H9 (cell line): ENCODE data around the gene TMEM164. TPM values are rescaled to one million over a fixed set of nuclear protein-coding genes. Genes with fewer than 3 reads are reported as not detected.

Experiments
- DNase-seq: peaks from one replicate; pipeline ENCODE4 v3.0.0-alpha.2; 2017
- H2AFZ ChIP-seq: one replicate; pipeline ENCODE4 v1.6.1; 2013; ENCODE audit warnings: mild to moderate bottlenecking, low read length, control low read depth, moderate library complexity
- H2AK5ac ChIP-seq: 2 replicates; pipeline ENCODE4 v1.6.1; 2013; ENCODE audit warnings: low read length, control low read depth, mixed read lengths; ENCODE audit not compliant: insufficient read length
- H2BK120ac ChIP-seq: one replicate; pipeline ENCODE4 v1.6.1; 2013; ENCODE audit warnings: low read depth, mild to moderate bottlenecking, low read length, control low read depth, inconsistent platforms; ENCODE audit not compliant: poor library complexity, severe bottlenecking
- H2BK12ac ChIP-seq: 2 replicates; pipeline ENCODE4 v1.6.1; 2013; ENCODE audit warnings: low read length, control low read depth, mixed read lengths, low read depth; ENCODE audit not compliant: insufficient read length
- H2BK15ac ChIP-seq: 2 replicates; pipeline ENCODE4 v1.6.1; 2013; ENCODE audit warnings: low read depth, low read length, control low read depth
- H2BK20ac ChIP-seq: one replicate; pipeline ENCODE4 v1.6.1; 2013; ENCODE audit warnings: low read depth, mild to moderate bottlenecking, low read length, control low read depth, inconsistent platforms; ENCODE audit not compliant: poor library complexity, severe bottlenecking
- H2BK5ac ChIP-seq: 2 replicates; pipeline ENCODE4 v1.6.1; 2013; ENCODE audit warnings: low read length, control low read depth, mixed read lengths; ENCODE audit not compliant: insufficient read length
- H3K14ac ChIP-seq: 2 replicates; pipeline ENCODE4 v1.6.1; 2013; ENCODE audit warnings: low read length, control low read depth; ENCODE audit not compliant: insufficient read depth
- H3K18ac ChIP-seq: 2 replicates; pipeline ENCODE4 v1.6.1; 2013; ENCODE audit warnings: low read depth, mild to moderate bottlenecking, mixed read lengths, low read length, control low read depth; ENCODE audit not compliant: insufficient read length
- H3K23ac ChIP-seq: 2 replicates; pipeline ENCODE4 v1.6.1; 2013; ENCODE audit warnings: low read length, control low read depth, mixed read lengths, low read depth; ENCODE audit not compliant: insufficient read length
- H3K23me2 ChIP-seq: 2 replicates; pipeline ENCODE4 v1.6.1; 2013; ENCODE audit warnings: low read depth, mild to moderate bottlenecking, mixed read lengths, low read length, control low read depth; ENCODE audit not compliant: insufficient read length, poor library complexity, severe bottlenecking
- H3K27ac ChIP-seq: 2 replicates; pipeline ENCODE4 v1.5.1; 2013; ENCODE audit warnings: low read length, control low read depth, mixed read lengths, low read depth; ENCODE audit not compliant: insufficient read length
- H3K27me3 ChIP-seq: 2 replicates; pipeline ENCODE4 v1.6.1; 2013; ENCODE audit warnings: low read length, control low read depth, inconsistent platforms; ENCODE audit not compliant: insufficient read depth
- H3K4ac ChIP-seq: 2 replicates; pipeline ENCODE4 v1.6.1; 2013; ENCODE audit warnings: low read depth, mild to moderate bottlenecking, control low read depth, inconsistent platforms, low read length, moderate library complexity
- H3K4me1 ChIP-seq: 2 replicates; pipeline ENCODE4 v1.6.1; 2013; ENCODE audit warnings: low read length, control low read depth, inconsistent platforms; ENCODE audit not compliant: insufficient read depth
- H3K4me2 ChIP-seq: 2 replicates; pipeline ENCODE4 v1.6.1; 2013; ENCODE audit warnings: low read length, control low read depth, mixed read lengths; ENCODE audit not compliant: insufficient read length, insufficient read depth
- H3K56ac ChIP-seq: 2 replicates; pipeline ENCODE4 v1.6.1; 2013; ENCODE audit warnings: low read depth, mild to moderate bottlenecking, mixed read lengths, low read length, control low read depth; ENCODE audit not compliant: insufficient read length
- H3K79me1 ChIP-seq: 2 replicates; pipeline ENCODE4 v1.6.1; 2013; ENCODE audit warnings: low read depth, mild to moderate bottlenecking, moderate library complexity, low read length, control low read depth, inconsistent platforms; ENCODE audit not compliant: insufficient read depth, poor library complexity, severe bottlenecking
- H3K79me2 ChIP-seq: 2 replicates; pipeline ENCODE4 v1.6.1; 2013; ENCODE audit warnings: low read length, control low read depth, inconsistent platforms; ENCODE audit not compliant: insufficient read depth
- H3K9ac ChIP-seq: 2 replicates; pipeline ENCODE4 v1.6.1; 2013; ENCODE audit warnings: low read length, control low read depth, mixed read lengths; ENCODE audit not compliant: insufficient read length; ENCODE audit errors: extremely low read depth
- H3K9me3 ChIP-seq: one replicate; pipeline ENCODE4 v1.6.1; 2013; ENCODE audit warnings: low read depth, low read length, inconsistent platforms; ENCODE audit not compliant: control insufficient read depth
- H3T11ph ChIP-seq: one replicate; pipeline ENCODE4 v1.6.1; 2013; ENCODE audit warnings: mild to moderate bottlenecking, low read length, control low read depth, inconsistent platforms
- H4K20me1 ChIP-seq: one replicate; pipeline ENCODE4 v1.6.1; 2013; ENCODE audit not compliant: control insufficient read depth, insufficient read length, insufficient read depth
- H4K5ac ChIP-seq: 2 replicates; pipeline ENCODE4 v1.6.1; 2013; ENCODE audit warnings: low read depth, mild to moderate bottlenecking, mixed read lengths, low read length, control low read depth; ENCODE audit not compliant: insufficient read length
- H4K8ac ChIP-seq: replicated peaks from 2 replicates; pipeline ENCODE4 v1.6.1; 2013; ENCODE audit warnings: low read length, control low read depth, mixed read lengths, low read depth; ENCODE audit not compliant: insufficient read length
- H4K91ac ChIP-seq: 2 replicates; pipeline ENCODE4 v1.6.1; 2013; ENCODE audit warnings: low read depth, mild to moderate bottlenecking, moderate library complexity, mixed read lengths, low read length, control low read depth; ENCODE audit not compliant: insufficient read length
- H3K27ac Mint-ChIP-seq, 3 experiments: 2 replicates in 2 of 3; 3 replicates in 1 of 3; pipeline ENCODE4 v1.8.0; 2020 to 2021; ENCODE audit warnings: mixed read lengths in 3 of 3, mild to moderate bottlenecking in 1 of 3, moderate library complexity in 1 of 3
- H3K27me3 Mint-ChIP-seq: 2 replicates; pipeline ENCODE4 v1.8.0; 2021; ENCODE audit warnings: low read depth, mild to moderate bottlenecking, moderate library complexity, mixed read lengths
- H3K36me3 Mint-ChIP-seq, 3 experiments: 2 replicates in 2 of 3; 3 replicates in 1 of 3; pipeline ENCODE4 v1.8.0; 2020 to 2021; ENCODE audit warnings: low read depth in 3 of 3, mixed read lengths in 3 of 3; ENCODE audit not compliant: insufficient read depth in 1 of 3
- H3K4me1 Mint-ChIP-seq, 2 experiments: 2 replicates each; pipeline ENCODE4 v1.8.0; 2020; ENCODE audit warnings: mixed read lengths in 2 of 2
- H3K4me3 Mint-ChIP-seq, 2 experiments: 2 replicates in 1 of 2; 3 replicates in 1 of 2; pipeline ENCODE4 v1.8.0; 2020 to 2021; ENCODE audit warnings: mild to moderate bottlenecking in 2 of 2, mixed read lengths in 2 of 2, moderate library complexity in 1 of 2
- H3K9me3 Mint-ChIP-seq, 2 experiments: 2 replicates in 1 of 2; 3 replicates in 1 of 2; pipeline ENCODE4 v1.8.0; 2020; ENCODE audit warnings: mild to moderate bottlenecking in 2 of 2, mixed read lengths in 2 of 2, moderate library complexity in 1 of 2
- CTCF ChIP-seq: fragments of 200-600 bp; sonication (generic); conservative IDR thresholded peaks from 3 replicates; pipeline ENCODE4 v1.8.0; 2021; ENCODE audit warnings: antibody characterized with exemption, mild to moderate bottlenecking
- WGBS: extraction: QIAGEN DNeasy Blood & Tissue Kit; methylation state at CpG from one replicate; pipeline ENCODE4 v1.1.7; 2013; ENCODE audit warnings: missing lambda C conversion rate, low lambda C conversion rate, mixed read lengths; ENCODE audit not compliant: insufficient read length; ENCODE audit errors: extremely low coverage; 5-methylcytosine and 5-hydroxymethylcytosine counted together
- total RNA-seq: library from RNA; stranded (reverse); gene quantifications from 2 replicates; pipeline ENCODE4 v1.2.1, GENCODE V29; 2021

TMEM164 gene
- total RNA-seq, 1 experiment from 2014 or later = 30.4 TPM

GRCh38 chrX:110041980-110042379 is 39.1 kb downstream of the TMEM164 start:
- Histone ChIP-seq H3K23ac (no peak overlapping the region), H2BK120ac (no peak overlapping the region), H2BK12ac (no peak overlapping the region), H3K79me1 (no peaks in the 10 kb centered on the region), H3K9me3 (no peaks in the 10 kb centered on the region), H3K18ac (no peak overlapping the region), H4K5ac (no peak overlapping the region), H4K20me1 (peaks cover 3% of the 10 kb centered on the region), H3K4me2 (no peak overlapping the region), H3K27ac (no peak overlapping the region), H3K23me2 (no peaks in the 10 kb centered on the region), H2BK5ac (no peak overlapping the region), H4K91ac (no peak overlapping the region), H3K27me3 (no peaks in the 10 kb centered on the region), H3K14ac (no peak overlapping the region), H2BK15ac (no peak overlapping the region), H3K4ac (no peak overlapping the region), H3K56ac (no peak overlapping the region), H3K79me2 (no peaks in the 10 kb centered on the region), H3K4me1 (no peaks in the 10 kb centered on the region; the same call in 1 of the 2 replicates), H4K8ac (no peak overlapping the region), H3K9ac (no peak overlapping the region), H2AK5ac (no peak overlapping the region), H2AFZ (no peak overlapping the region), H3T11ph (no peak overlapping the region), H2BK20ac (no peak overlapping the region)
- Mint-ChIP-seq H3K4me3 (no peak overlapping the region), H3K36me3 (peaks cover 0 to 5% (median 0%) of the 10 kb centered on the region in 3 experiments; a peak in 1 of 7 replicates), H3K9me3 (no peaks in the 10 kb centered on the region), H3K4me1 (peaks cover 41 to 46% of the 10 kb centered on the region in 2 experiments), H3K27ac (no peak overlapping the region), H3K27me3 (peaks cover 1% of the 10 kb centered on the region; the same call in 1 of the 2 replicates)
- TF ChIP-seq CTCF = no peak
- no CpG with 5 or more reads among the region's 2 CpGs for whole genome bisulfite sequencing
- DNase-seq = no peak
